HG02884 (cell line): ENCODE results near the gene PTPRN2.
"Not testable (repeated sequence)": the region's sequence is repeated elsewhere in the genome, so short reads cannot be mapped to it uniquely, and the experiment has no call there.

Source experiments
- ATAC-seq: cut with Tn5 transposase; IDR thresholded peaks from one replicate; pipeline ENCODE4 v1.9.1; 2021; ENCODE audit warnings: mild to moderate bottlenecking, moderate library complexity; ENCODE audit not compliant: unreplicated experiment

PTPRN2 gene

GRCh38 chr7:157895520-157896375, 691.9 kb downstream of the PTPRN2 start:
- no peak for ATAC-seq

GRCh38 chr7:157895098-157895497, 692.5 kb downstream of the PTPRN2 start:
- not testable (repeated sequence) for ATAC-seq

- no peak for ATAC-seq
These were observed 694.0 kb downstream of the PTPRN2 start for GRCh38 chr7:157893535-157894044.

- ATAC-seq, result no peak
These were observed 694.7 kb downstream of the PTPRN2 start for GRCh38 chr7:157892751-157893523.

DNA sequence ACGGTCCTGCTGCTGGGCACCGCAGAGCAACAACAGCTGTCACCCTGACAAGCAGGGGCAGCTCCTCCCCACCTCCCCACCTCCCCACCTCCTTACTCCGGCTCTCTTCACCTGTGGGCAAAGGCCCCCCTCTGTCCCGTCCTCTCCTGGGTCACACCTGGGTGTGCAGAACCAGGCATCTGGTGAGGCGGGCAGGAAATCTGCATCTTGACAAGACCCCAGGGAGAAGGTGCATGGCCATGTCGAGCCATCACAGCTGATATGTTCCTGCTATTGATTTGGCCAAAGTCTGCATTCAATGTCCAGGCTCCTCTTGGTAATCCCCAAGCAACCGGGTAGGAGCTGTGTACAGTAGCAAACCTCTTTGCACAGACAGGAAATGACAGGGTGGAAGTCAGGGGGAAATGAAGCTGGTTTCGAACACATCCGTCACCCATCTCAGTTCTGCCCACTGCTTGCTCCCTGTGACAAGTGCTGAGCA, 696.7 kb downstream of the PTPRN2 start:
- no peak for ATAC-seq

DNA sequence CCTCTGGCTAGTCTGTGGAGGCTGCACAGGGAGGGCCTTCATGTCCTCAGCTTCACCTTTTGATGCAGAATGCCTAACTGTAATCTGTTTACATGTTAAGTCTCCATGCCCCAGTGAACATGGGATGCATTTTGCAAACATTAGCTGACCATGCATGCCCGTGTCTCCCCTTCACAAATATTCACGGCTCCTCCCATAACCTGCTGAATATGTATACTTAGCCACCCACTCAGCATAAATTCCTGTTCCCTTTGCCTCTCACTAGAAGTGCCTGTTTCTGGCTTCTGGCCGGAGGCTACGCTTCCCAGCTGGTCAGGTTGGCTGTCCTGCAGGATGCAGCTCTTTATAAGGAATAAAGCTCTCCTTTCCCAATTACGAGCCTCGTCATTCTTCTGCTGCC, 698.1 kb downstream of the PTPRN2 start:
- no peak for ATAC-seq

- no peak for ATAC-seq
These were observed 699.0 kb downstream of the PTPRN2 start for GRCh38 chr7:157888579-157888978.

DNA sequence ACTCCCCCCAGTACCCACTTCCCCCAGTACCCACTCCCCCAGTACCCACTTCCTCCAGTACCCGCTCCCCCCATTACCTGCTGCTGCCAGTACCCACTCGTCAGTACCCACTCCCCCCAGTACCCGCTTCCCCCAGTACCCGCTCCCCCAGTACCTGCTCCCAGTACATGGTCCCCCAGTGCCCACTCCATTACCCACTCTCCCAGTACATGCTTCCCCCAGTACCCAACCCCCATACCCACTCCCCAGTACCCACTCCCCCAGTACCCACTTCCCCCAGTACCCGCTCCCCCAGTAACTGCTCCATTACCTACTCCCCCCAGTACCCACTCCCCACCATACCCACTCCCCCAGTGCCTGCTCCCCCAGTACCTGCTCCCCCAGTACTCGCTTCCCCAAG, 700.2 kb downstream of the PTPRN2 start:
- no peak for ATAC-seq

- ATAC-seq, result no peak
These were observed 700.9 kb downstream of the PTPRN2 start for GRCh38 chr7:157886711-157887110.

DNA sequence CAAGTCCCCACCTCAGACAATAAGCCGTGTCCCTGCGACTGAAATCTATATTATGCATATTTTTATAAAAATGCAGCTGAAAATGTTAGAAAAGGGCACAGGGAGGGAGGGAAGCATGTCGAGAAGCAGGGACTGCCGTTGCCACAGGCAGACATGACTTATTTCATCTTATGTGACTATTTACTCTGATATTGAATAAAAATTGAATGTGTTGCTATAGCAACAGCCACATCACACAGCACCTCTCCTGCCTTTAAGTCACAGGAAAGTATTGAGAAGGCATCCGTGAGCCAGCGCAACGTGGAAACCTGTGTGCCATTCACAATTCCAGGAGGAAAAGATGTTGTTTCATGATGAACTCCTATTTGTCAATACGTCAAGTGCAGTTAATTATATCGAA, 701.4 kb downstream of the PTPRN2 start:
- ATAC-seq, result no peak

DNA sequence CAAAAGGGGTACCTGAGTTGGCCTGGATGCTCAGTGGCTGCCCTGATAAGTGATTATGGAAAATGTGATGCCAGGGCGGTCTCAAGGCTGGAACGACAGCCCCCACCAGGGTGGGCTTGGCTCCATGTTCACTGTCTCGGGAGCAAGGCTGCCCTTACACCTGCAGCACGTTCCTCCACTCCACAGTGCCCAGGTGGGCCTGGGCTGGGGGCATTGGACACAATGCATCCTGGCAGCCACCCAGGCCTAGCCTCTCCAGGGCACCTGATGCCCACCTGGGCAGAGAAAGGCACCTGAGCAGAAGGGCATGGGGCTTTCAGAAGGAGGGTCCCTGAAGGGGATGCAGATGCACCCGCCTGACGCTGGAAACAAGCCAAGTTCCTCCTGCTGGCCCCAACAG, 702.5 kb downstream of the PTPRN2 start:
- ATAC-seq, result no peak

DNA sequence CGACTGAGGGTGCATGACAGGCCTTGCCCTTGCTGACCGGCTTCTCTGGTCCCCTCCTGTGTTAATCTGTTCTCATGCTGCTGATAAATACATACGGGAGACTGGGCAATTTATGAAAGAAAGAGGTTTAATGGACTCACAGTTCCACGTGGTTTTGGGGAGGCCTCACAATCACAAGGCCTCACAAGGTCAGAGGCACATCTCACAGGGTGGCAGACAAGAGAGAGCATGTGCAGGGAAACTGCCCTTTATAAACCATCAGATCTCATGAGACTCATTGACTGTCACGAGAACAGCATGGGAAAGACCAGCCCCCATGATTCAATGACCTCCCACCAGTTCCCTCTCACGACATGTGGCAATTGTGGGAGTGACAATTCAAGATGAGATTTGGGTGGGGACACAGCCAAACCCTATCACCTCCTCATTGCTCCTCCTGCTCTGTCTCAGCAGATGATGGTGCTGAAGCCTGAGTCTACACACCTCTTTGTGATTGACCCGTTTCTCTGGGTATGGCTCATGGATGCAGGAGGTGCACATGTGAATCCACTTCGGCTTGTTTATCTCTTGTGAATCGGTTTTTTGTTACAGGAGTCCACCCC, 703.1 kb downstream of the PTPRN2 start:
- ATAC-seq, result no peak

DNA sequence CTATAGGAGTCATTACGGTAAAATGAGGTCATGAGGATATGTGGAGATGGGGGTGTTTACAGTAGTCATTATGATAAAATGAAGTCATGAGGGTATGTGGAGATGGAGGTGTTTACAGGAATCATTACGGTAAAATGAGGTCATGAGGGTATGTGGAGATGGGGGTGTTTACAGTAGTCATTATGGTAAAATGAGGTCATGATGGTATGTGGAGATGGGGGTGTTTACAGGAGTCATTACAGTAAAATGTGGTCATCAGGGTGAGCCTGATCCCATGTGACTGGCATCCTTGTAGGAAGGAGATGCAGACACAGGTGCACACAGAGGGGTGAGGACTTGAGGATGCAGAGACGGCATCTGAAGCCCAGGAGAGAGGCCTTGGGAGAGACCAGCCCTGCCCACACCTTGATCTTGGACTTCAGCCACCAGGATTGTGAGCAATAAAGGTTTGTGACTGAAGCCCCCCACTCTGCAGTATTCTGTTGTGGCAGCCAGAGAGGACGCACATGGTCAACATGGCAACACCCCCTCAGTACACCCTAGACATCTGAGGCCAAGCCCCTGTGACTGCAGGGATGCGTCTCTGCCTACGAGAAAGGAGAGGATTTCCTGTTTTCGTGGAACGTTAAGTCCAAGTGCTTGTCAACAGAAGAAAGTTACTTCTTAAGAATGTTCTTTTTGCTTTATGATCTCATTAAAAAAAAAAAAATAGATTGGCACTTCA, 706.4 kb downstream of the PTPRN2 start:
- no peak for ATAC-seq

- ATAC-seq, result no peak
These were observed 708.2 kb downstream of the PTPRN2 start for GRCh38 chr7:157879391-157879790.

GRCh38 chr7:157877298-157878090, 710.1 kb downstream of the PTPRN2 start:
- ATAC-seq, result no peak

DNA sequence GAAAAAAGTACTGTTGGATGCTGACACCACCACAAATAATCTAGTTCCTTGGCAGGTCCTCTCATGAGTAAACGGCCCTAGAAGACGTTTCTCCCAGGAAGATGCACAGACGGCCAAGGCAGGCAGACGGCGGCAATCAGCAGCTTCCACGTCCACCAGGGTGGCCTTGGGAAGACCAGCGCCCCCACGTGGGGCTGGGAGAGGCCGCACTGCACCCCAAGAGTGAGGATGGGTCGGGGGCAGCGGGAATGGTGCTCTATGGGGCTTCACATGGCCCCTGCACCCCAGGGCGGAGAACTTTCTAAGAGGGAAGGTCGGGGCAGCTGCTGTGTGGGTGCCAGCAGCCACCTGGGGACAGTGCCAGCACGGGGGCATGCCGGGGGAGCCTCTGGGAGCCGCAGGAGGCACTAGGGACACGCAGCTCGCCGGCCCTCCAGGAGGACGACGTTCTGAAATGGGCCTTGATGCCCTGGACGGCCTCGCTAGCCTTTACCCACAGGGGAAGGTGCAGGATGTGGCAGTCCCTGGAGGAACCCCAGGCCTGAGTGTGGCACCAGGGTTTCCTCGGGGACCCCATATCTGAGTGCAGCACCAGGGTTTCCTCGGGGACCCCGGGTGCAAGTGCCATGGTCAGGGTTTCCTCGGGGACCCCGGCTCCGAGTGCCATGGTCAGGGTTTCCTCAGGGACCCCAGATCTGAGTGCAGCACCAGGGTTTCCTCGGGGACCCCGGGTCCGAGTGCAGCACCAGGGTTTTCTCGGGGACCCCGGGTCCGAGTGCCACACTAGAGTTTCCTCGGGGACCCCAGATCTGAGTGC, 710.9 kb downstream of the PTPRN2 start:
- ATAC-seq, result no peak

DNA sequence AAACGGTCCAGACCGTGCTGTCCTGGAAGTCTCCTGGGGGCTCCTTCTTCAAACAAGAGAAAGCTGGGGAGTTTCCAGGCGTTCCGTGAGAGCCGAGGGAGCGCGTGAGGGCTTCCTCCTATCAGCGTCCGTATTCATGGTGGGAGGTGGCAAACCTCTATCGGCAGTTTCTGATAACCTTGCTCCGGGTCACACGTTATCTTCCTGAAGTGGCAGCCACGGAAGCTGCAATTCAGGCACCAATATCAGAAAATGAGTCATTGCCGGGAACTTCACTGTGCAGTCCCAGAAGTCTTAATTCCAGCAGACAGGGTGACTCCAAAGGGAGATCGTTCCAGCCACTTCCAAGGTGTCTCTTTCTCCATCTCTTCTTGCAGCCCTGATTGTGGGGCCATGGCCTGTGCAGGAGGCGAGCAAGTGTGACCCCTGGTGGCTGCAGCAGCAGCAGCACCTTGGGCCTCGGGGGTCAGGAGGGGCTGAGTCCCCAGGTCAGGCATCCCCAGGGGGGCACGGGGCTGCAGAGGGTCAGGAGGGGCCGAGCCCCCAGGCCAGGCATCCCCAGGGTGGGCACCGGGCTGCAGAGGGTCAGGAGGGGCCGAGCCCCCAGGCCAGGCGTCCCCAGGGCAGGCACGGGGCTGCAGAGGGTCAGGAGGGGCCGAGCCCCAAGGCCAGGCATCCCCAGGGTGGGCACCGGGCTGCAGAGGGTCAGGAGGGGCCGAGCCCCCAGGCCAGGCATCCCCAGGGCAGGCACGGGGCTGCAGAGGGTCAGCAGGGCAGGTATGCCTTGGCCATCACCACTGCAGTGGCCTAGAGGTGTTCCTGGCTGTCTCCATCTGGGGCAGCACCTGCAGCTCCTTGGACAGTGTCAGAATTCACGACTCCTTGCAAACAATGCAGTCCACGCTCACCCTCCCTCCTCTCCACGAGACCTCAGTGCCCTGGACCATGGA, 712.1 kb downstream of the PTPRN2 start:
- ATAC-seq, result no peak

GRCh38 chr7:157874870-157875229, 712.8 kb downstream of the PTPRN2 start:
- no peak for ATAC-seq
